Spleen (tissue), 11 donors: ENCODE data around the gene LPP. TPM values are rescaled to one million over a fixed set of nuclear protein-coding genes. Genes with fewer than 3 reads are reported as not detected.

Experiments used
- DNase-seq: peaks from one replicate; pipeline ENCODE4 v3.0.0-alpha.2; 2020
- H3K27ac ChIP-seq, 8 donors: fragments of 200-600 bp; sonication (generic) in 7 of 8; 1 replicate in 4 of 8; 2 replicates in 4 of 8; pipeline versions ENCODE4 v1.5.0 to v1.8.0; 2016 to 2021; ENCODE audit warnings: inconsistent platforms in 4 of 8, mild to moderate bottlenecking in 4 of 8, moderate library complexity in 1 of 8
- H3K27me3 ChIP-seq, 7 donors: fragments of 200-600 bp; sonication (generic) in 6 of 7; replicated peaks in 1 of 7; 1 replicate in 4 of 7; 2 replicates in 3 of 7; pipeline versions ENCODE4 v1.5.0 to v1.8.0; 2016 to 2021; ENCODE audit warnings: inconsistent platforms in 3 of 7, mild to moderate bottlenecking in 1 of 7
- H3K36me3 ChIP-seq, 6 donors: fragments of 200-600 bp; sonication (generic) in 5 of 6; 1 replicate in 4 of 6; 2 replicates in 2 of 6; pipeline versions ENCODE4 v1.5.0 to v1.8.0; 2016 to 2021; ENCODE audit warnings: inconsistent platforms in 2 of 6
- H3K4me1 ChIP-seq, 6 donors: fragments of 200-600 bp; sonication (generic) in 5 of 6; 1 replicate in 3 of 6; 2 replicates in 3 of 6; pipeline versions ENCODE4 v1.5.0 to v1.8.0; 2016 to 2021; ENCODE audit warnings: inconsistent platforms in 3 of 6
- H3K4me3 ChIP-seq, 8 donors: fragments of 200-600 bp; sonication (generic) in 7 of 8; 1 replicate in 4 of 8; 2 replicates in 4 of 8; pipeline versions ENCODE4 v1.5.0 to v1.8.0; 2016 to 2021; ENCODE audit warnings: inconsistent platforms in 4 of 8, mild to moderate bottlenecking in 4 of 8, moderate library complexity in 2 of 8
- H3K9me3 ChIP-seq, 8 donors: fragments of 200-600 bp; sonication (generic) in 7 of 8; 1 replicate in 4 of 8; 2 replicates in 4 of 8; pipeline versions ENCODE4 v1.5.0 to v1.8.0; 2016 to 2021; ENCODE audit warnings: inconsistent platforms in 4 of 8
- POLR2A ChIP-seq, 3 donors: fragments of 450-650 bp; IDR thresholded peaks; one replicate each; pipeline ENCODE4 v1.5.1; 2017; ENCODE audit warnings: antibody characterized with exemption in 3 of 3, mild to moderate bottlenecking in 1 of 3
- POLR2AphosphoS5 ChIP-seq, 3 donors: sonication (generic); formaldehyde crosslinking; IDR thresholded peaks; one replicate each; pipeline ENCODE4 v1.5.1; 2017; ENCODE audit warnings: antibody characterized with exemption in 3 of 3
- WGBS, 5 donors: extraction: QIAGEN DNeasy Blood & Tissue Kit in 3 of 5; methylation state at CpG; one replicate each; pipeline versions ENCODE4 v1.1.5 to v1.1.7; 2013 to 2018; 5-methylcytosine and 5-hydroxymethylcytosine counted together
- intact Hi-C: fragments of 100-400 bp; cut with DNase I; formaldehyde crosslinking; loops from one replicate; pipeline ENCODE4 v1.15.0; 2023; ENCODE audit warnings: low total_unique reads
- polyA plus RNA-seq, 3 donors: library from polyadenylated mRNA; stranded (reverse); fragments of 200-250 nt; gene quantifications; one replicate each; pipeline ENCODE4 v1.2.1, GENCODE V29; 2013
- total RNA-seq, 7 donors: library from RNA; depleted of rRNA in 3 of 7; stranded (reverse); fragments of >200 nt in 3 of 7; fragmentation: NEBNext Ultra II Directional in 4 of 7; extraction: Animal tissue kit (Norgen Biotek cat#: 25700) in 4 of 7; gene quantifications; one replicate each; pipeline versions ENCODE4 v1.1.0 to v1.2.1, GENCODE V29; 2016 to 2021
- TF ChIP-seq, protein P1 (sequence below), 11 experiments: fragments of 200-600 bp in 7 of 11; fragments of 450-650 bp in 4 of 11; sonication (generic) in 4 of 11; IDR thresholded peaks in 8 of 11; conservative IDR thresholded peaks in 3 of 11; 1 replicate in 7 of 11; 2 replicates in 4 of 11; pipeline versions ENCODE4 v1.4.0 to v1.8.0; 2016 to 2021; ENCODE audit warnings: antibody characterized with exemption in 11 of 11, inconsistent platforms in 4 of 11, mild to moderate bottlenecking in 1 of 11
- donor health status: healthy with polysubstance abuse.
- donor health status: DM: no; HTN: no; CAD: no; lungs with moderate emphysema.
- donor health status: DM: no; HTN: no; CAD: no.
- donor health status: Bipolar disorder and iron deficiency.
- donor health status: healthy.
- donor health status: DM: no; HTN: no; CAD: no.
- donor health status: DM: yes; HTN: yes; CAD: no.

Gene LPP
- total and polyA plus RNA-seq, 10 donors, result 2.4 to 270 (median 156) TPM

DNA sequence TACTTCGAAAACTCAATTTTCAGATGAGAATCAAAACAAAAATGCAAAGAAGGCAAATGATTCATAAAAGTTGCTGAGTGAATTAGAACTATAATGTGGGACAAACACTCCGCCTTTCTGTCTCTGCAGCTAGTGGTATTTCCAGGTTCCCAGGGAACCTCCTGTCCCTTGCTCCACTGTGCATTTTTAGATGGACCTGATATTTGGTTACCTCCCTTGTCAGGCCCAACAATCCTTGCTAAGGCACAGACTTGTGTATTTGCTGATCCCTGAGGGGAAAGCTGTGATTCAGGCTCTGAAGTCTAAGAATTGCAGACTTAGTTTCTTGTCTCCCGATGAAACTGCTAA, 162.7 kb downstream of the LPP start:
- intact Hi-C loops, result no loop called here
- Histone ChIP-seq H3K27ac (no peak overlapping the region), H3K9me3 (peaks cover 0 to 6% (median 0%) of the 10 kb centered on the region in 8 donors), H3K36me3 (no peaks in the 10 kb centered on the region), H3K4me3 (no peak overlapping the region), H3K27me3 (no peaks in the 10 kb centered on the region), H3K4me1 (peaks cover 0 to 25% (median 8%) of the 10 kb centered on the region in 6 donors)
- 81 to 90% (median 86%) methylated on average over 3 of the region's 3 CpGs for WGBS, 5 donors
- TF ChIP-seq POLR2AphosphoS5 (IDR thresholded peaks at IDR 0.05), result no peak
- TF ChIP-seq, protein P1, sequence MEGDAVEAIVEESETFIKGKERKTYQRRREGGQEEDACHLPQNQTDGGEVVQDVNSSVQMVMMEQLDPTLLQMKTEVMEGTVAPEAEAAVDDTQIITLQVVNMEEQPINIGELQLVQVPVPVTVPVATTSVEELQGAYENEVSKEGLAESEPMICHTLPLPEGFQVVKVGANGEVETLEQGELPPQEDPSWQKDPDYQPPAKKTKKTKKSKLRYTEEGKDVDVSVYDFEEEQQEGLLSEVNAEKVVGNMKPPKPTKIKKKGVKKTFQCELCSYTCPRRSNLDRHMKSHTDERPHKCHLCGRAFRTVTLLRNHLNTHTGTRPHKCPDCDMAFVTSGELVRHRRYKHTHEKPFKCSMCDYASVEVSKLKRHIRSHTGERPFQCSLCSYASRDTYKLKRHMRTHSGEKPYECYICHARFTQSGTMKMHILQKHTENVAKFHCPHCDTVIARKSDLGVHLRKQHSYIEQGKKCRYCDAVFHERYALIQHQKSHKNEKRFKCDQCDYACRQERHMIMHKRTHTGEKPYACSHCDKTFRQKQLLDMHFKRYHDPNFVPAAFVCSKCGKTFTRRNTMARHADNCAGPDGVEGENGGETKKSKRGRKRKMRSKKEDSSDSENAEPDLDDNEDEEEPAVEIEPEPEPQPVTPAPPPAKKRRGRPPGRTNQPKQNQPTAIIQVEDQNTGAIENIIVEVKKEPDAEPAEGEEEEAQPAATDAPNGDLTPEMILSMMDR (IDR thresholded peaks at IDR 0.05 in 8 of 11, conservative IDR thresholded peaks at IDR 0.05 in 3 of 11), result no peak
- no peak for TF ChIP-seq POLR2A (IDR thresholded peaks at IDR 0.05)
- no peak for DNase-seq

DNA sequence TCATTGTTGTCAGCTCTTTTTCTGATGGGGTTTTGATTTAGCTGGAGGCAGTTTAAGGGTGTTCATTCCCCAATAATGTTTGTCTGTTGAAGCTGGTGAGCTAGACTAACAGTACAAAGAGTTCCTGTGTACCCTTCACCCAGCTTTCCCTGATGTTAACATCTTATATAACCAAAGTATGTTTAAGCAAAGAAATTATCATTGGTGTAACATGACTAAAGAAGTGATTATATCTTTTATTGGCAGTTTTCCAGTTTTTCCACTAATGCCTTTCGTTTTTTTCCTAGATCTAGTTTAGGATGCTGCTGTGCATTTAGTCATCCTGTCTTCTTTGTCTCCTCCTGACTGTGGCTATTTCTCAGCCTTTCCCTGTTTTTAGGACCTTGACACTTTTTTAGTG, 165.6 kb downstream of the LPP start:
- Histone ChIP-seq H3K27ac (no peak overlapping the region), H3K36me3 (no peaks in the 10 kb centered on the region), H3K27me3 (no peaks in the 10 kb centered on the region), H3K9me3 (no peaks in the 10 kb centered on the region), H3K4me3 (no peak overlapping the region), H3K4me1 (peaks cover 3 to 45% (median 22%) of the 10 kb centered on the region in 6 donors)
- DNase-seq, result no peak
- intact Hi-C loops, result no loop called here
- WGBS, 5 donors, result 54 to 77% (median 64%) methylated on average over 1 of the region's 1 CpG
- TF ChIP-seq POLR2A (IDR thresholded peaks at IDR 0.05) (no peak), POLR2AphosphoS5 (IDR thresholded peaks at IDR 0.05) (no peak)
- TF ChIP-seq, protein P1 (IDR thresholded peaks at IDR 0.05 in 8 of 11, conservative IDR thresholded peaks at IDR 0.05 in 3 of 11), result no peak

DNA sequence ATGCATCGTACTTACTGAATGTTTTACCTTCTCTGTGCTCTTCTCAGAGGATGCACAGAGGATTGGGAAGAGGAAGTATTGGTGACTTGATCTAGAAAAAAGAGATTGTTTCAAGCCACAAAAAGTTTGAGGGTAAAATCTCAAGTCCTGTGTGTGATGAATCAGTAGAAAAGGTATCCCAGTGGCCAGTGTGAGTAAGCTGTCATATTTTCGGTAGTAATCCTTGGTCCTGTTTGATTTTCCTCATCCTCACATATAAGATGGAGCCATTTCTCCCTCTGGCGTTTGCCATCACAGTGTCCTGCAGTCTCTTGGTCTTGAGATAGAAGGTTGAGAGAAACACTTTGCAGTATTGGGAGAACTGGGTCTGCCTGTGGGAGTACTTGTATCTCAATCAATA, 166.8 kb downstream of the LPP start:
- no peak for DNase-seq
- intact Hi-C loops, result no loop called here
- Histone ChIP-seq H3K9me3 (no peaks in the 10 kb centered on the region), H3K27ac (no peak overlapping the region), H3K27me3 (no peaks in the 10 kb centered on the region), H3K4me3 (no peak overlapping the region), H3K4me1 (peaks cover 3 to 44% (median 22%) of the 10 kb centered on the region in 6 donors), H3K36me3 (no peaks in the 10 kb centered on the region)
- TF ChIP-seq, protein P1 (IDR thresholded peaks at IDR 0.05 in 8 of 11, conservative IDR thresholded peaks at IDR 0.05 in 3 of 11), result no peak
- TF ChIP-seq POLR2AphosphoS5 (IDR thresholded peaks at IDR 0.05) (no peak), POLR2A (IDR thresholded peaks at IDR 0.05) (no peak)
- 85 to 90% (median 89%) methylated on average over 3 of the region's 3 CpGs for WGBS, 5 donors

DNA sequence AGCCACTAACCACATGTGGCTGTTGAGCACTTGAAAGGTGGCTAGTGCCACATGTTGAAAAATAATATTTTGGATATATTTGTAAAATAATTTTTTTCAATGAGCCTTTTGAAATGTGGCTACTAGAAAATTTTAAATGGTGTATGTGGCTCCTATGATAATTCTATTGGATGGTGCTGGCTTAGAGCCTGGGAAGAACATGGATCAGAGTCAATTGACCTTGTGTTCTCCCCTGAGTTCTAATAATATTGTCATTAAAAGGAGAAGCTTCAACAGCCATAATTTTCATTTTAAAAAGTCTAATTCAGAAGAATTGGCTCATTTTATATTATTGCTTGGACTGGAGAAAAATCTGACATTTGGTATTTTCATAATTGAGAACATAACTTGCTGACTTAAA, 167.3 kb downstream of the LPP start:
- Histone ChIP-seq H3K36me3 (no peaks in the 10 kb centered on the region), H3K4me3 (no peak overlapping the region), H3K27ac (no peak overlapping the region), H3K4me1 (peaks cover 3 to 44% (median 22%) of the 10 kb centered on the region in 6 donors), H3K9me3 (no peaks in the 10 kb centered on the region), H3K27me3 (no peaks in the 10 kb centered on the region)
- intact Hi-C loops, result no loop called here
- no peak for DNase-seq
- TF ChIP-seq, protein P1 (IDR thresholded peaks at IDR 0.05 in 8 of 11, conservative IDR thresholded peaks at IDR 0.05 in 3 of 11), result no peak
- TF ChIP-seq POLR2AphosphoS5 (IDR thresholded peaks at IDR 0.05), result no peak
- no peak for TF ChIP-seq POLR2A (IDR thresholded peaks at IDR 0.05)
